GM12878 (cell line): Measurements from ENCODE around the gene GPALPP1. TPM values are rescaled to one million over a fixed set of nuclear protein-coding genes. Genes with fewer than 3 reads are reported as not detected.

Source experiments
- ATAC-seq: fragments of 200-7000 bp; cut with Tn5 transposase; 3 replicates; pipeline ENCODE4 v1.9.1; 2020; ENCODE audit warnings: mild to moderate bottlenecking, moderate library complexity
- BruUV-seq: library from RNA; stranded (reverse); fragments of 400-500 nt; replicated peaks from 2 replicates; lab custom pipeline; 2021; lab: Mats Ljungman, UMichigan
- CTCF ChIA-PET: fragments of 300-600 bp; sonication (Branson Sonifier 250); formaldehyde crosslinking; extraction: SDS; loops from one replicate; lab custom pipeline; 2021; ENCODE audit warnings: inconsistent platforms; lab: Yijun Ruan, JAX
- POLR2A ChIA-PET: fragments of 350-600 bp; formaldehyde crosslinking; extraction: SDS; loops from one replicate; lab custom pipeline; 2021; ENCODE audit warnings: inconsistent platforms; lab: Charles Lee
- RAD21 ChIA-PET: fragments of 300-600 bp; sonication (Branson Sonifier 250); formaldehyde crosslinking; loops from one replicate; lab custom pipeline; 2023; ENCODE audit warnings: antibody characterized with exemption; ENCODE audit not compliant: unreplicated experiment; lab: Charles Lee
- SMC1A ChIA-PET: fragments of 300-600 bp; sonication (Branson Sonifier 250); formaldehyde crosslinking; loops from one replicate; lab custom pipeline; 2023; ENCODE audit not compliant: unreplicated experiment, uncharacterized antibody; lab: Charles Lee
- DNase-seq: peaks from one replicate; pipeline ENCODE4 v3.0.0-alpha.2; 2011; ENCODE audit warnings: low read depth, low spot score
- FAIRE-seq: peaks from 3 replicates; lab custom pipeline; 2011; peaks lifted over from hg19 to GRCh38; lab: Jason Lieb, UNC
- H2AFZ ChIP-seq: 2 replicates; pipeline ENCODE4 v1.6.0; 2011; ENCODE audit warnings: low read depth, low read length, control low read depth; ENCODE audit not compliant: control insufficient read depth
- H3K27ac ChIP-seq: 2 replicates; pipeline ENCODE4 v1.5.1; 2011; ENCODE audit warnings: control low read depth; ENCODE audit not compliant: control insufficient read depth, insufficient read depth
- H3K27me3 ChIP-seq, 2 experiments: replicated peaks in 1 of 2; 2 replicates each; pipeline versions ENCODE4 v1.6.0 to v1.6.1; 2011; ENCODE audit warnings: low read length in 1 of 2; ENCODE audit not compliant: control insufficient read depth in 2 of 2, insufficient read depth in 2 of 2
- H3K36me3 ChIP-seq, 2 experiments: 2 replicates each; pipeline ENCODE4 v1.5.1; 2011; ENCODE audit warnings: low read length in 1 of 2; ENCODE audit not compliant: control insufficient read depth in 2 of 2, insufficient read depth in 2 of 2
- H3K4me1 ChIP-seq: 2 replicates; pipeline ENCODE4 v1.6.1; 2011; ENCODE audit warnings: mild to moderate bottlenecking, low read length, moderate library complexity, mixed read lengths; ENCODE audit not compliant: control insufficient read depth, insufficient read depth
- H3K4me2 ChIP-seq: 2 replicates; pipeline ENCODE4 v1.6.0; 2011; ENCODE audit warnings: control low read depth; ENCODE audit not compliant: control insufficient read depth, insufficient read depth
- H3K4me3 ChIP-seq: fragments of 200-600 bp; sonication (generic); 2 replicates; pipeline ENCODE4 v1.5.1; 2016
- H3K79me2 ChIP-seq: 2 replicates; pipeline ENCODE4 v1.6.0; 2011; ENCODE audit warnings: low read length; ENCODE audit not compliant: control insufficient read depth, insufficient read depth
- H3K9ac ChIP-seq: 2 replicates; pipeline ENCODE4 v1.8.0; 2011; ENCODE audit warnings: low read length, control low read depth, mixed read lengths; ENCODE audit not compliant: control insufficient read depth, insufficient read depth
- H3K9me3 ChIP-seq: replicated peaks from 3 replicates; pipeline ENCODE4 v1.5.1; 2011; ENCODE audit warnings: mild to moderate bottlenecking, low read length; ENCODE audit not compliant: control insufficient read depth, insufficient read depth
- H4K20me1 ChIP-seq: 2 replicates; pipeline ENCODE4 v1.6.0; 2011; ENCODE audit not compliant: control insufficient read depth, insufficient read depth
- BCL3 ChIP-seq: IDR thresholded peaks from 2 replicates; pipeline ENCODE4 v1.6.1; 2011; ENCODE audit warnings: borderline replicate concordance, low read depth, mild to moderate bottlenecking, moderate library complexity, low read length; ENCODE audit not compliant: insufficient read depth, poor library complexity, severe bottlenecking
- CBX3 ChIP-seq: fragments of 200-600 bp; sonication (generic); IDR thresholded peaks from 2 replicates; pipeline ENCODE4 v1.6.1; 2016; ENCODE audit warnings: low read depth, borderline replicate concordance
- EZH2 ChIP-seq: IDR thresholded peaks from 2 replicates; pipeline ENCODE4 v1.6.1; 2012; ENCODE audit warnings: low read depth, mild to moderate bottlenecking, control low read depth, inconsistent platforms, low read length, borderline replicate concordance; ENCODE audit not compliant: control insufficient read depth
- NRF1 ChIP-seq: conservative IDR thresholded peaks from 2 replicates; pipeline ENCODE4 v1.6.1; 2011; ENCODE audit warnings: mild to moderate bottlenecking, low read depth, low read length, improper control_type of control experiment
- SKIL ChIP-seq: fragments of 450-650 bp; IDR thresholded peaks from 2 replicates; pipeline ENCODE4 v1.6.1; 2017; ENCODE audit warnings: mild to moderate bottlenecking, low read depth, inconsistent platforms; ENCODE audit not compliant: poor library complexity, severe bottlenecking
- TAF1 ChIP-seq: IDR thresholded peaks from 2 replicates; pipeline ENCODE4 v1.6.1; 2011; ENCODE audit warnings: mild to moderate bottlenecking, low read depth, low read length, borderline replicate concordance
- in situ Hi-C: fragments of 300-500 bp; cut with MboI; formaldehyde crosslinking; loops from 9 replicates; pipeline ENCODE4 v1.14.3; 2018; ENCODE audit warnings: mixed read lengths
- intact Hi-C: fragments of 100-400 bp; cut with micrococcal nuclease; formaldehyde crosslinking; loops from one replicate; pipeline ENCODE4 v1.14.2; 2022; ENCODE audit not compliant: unreplicated experiment
- polyA plus RNA-seq, 11 experiments: library from polyadenylated mRNA; depleted of rRNA in 4 of 11; unstranded in 6 of 11; stranded (reverse) in 5 of 11; fragments of >200 nt; fragmentation: Nextera tagmentation in 4 of 11; fragmentation: Illumina TruSeq in 1 of 11; extraction: Ambion mirVana in 4 of 11; extraction: Trizol in 1 of 11; gene quantifications; 1 replicate in 1 of 11; 2 replicates in 10 of 11; pipeline versions ENCODE4 v1.2.1 to v1.2.3, GENCODE V29; 2011 to 2016; ENCODE audit warnings: inconsistent platforms in 2 of 11, missing spikeins in 2 of 11, low read depth in 1 of 11
- total RNA-seq, 4 experiments: library from RNA; depleted of rRNA in 3 of 4; stranded (reverse); fragments of >200 nt in 3 of 4; fragmentation: Illumina TruSeq in 1 of 4; extraction: Trizol in 1 of 4; gene quantifications; 2 replicates each; pipeline versions ENCODE4 v1.2.1 to v1.2.3, GENCODE V29; 2013 to 2021
- TF ChIP-seq, protein P1 (sequence below): fragments of 150-350 bp; IDR thresholded peaks from 2 replicates; pipeline ENCODE4 v1.6.1; 2014; ENCODE audit warnings: mild to moderate bottlenecking, low read depth, low read length
- TF ChIP-seq, protein P2 (sequence below): fragments of 450-650 bp; formaldehyde crosslinking; IDR thresholded peaks from 2 replicates; pipeline ENCODE4 v1.4.0; 2022; ENCODE audit warnings: mild to moderate bottlenecking, moderate library complexity
- TF ChIP-seq, protein P3 (sequence below): fragments of 450-650 bp; IDR thresholded peaks from 2 replicates; pipeline ENCODE4 v1.6.1; 2016; ENCODE audit warnings: mild to moderate bottlenecking

The GPALPP1 gene
- total and polyA plus RNA-seq, 10 of the 15 experiments (the other 5 are each of a cell fraction or from before 2014, with no cell fraction given) = 14.2 to 32.4 (median 27.9) TPM

- intact Hi-C loops = no loop called here
- ATAC-seq (no peak), FAIRE-seq (no peak), DNase-seq (no peak)
- no peaks in the 10 kb centered on the region for H4K20me1 ChIP-seq
- H3K4me3 ChIP-seq = no peak overlapping the region
- RAD21 ChIA-PET = interaction anchor here (0.9 kb wide), 1 partner anchor 40 kb away, joined by 3 read pairs; no protein-coding TSS in a partner anchor
- peaks cover 0 to 16% of the 10 kb centered on the region in 2 experiments; a peak in 2 of 4 replicates for H3K36me3 ChIP-seq
- no peaks in the 10 kb centered on the region for H3K79me2 ChIP-seq
- no peaks in the 10 kb centered on the region for H3K27me3 ChIP-seq
- no peak overlapping the region for H3K27ac ChIP-seq
- no peaks in the 10 kb centered on the region for H3K9me3 ChIP-seq
- BruUV-seq = no TSS peak
- in situ Hi-C loops = no loop called here
- POLR2A ChIA-PET = no interaction called here
- CTCF ChIA-PET = interaction anchor here (1.0 to 1.1 kb wide), 3 partner anchors 9 to 274 kb away, joined by 3 read pairs; no protein-coding TSS in a partner anchor
- no peak overlapping the region for H2AFZ ChIP-seq
- H3K9ac ChIP-seq = no peak overlapping the region
- no peaks in the 10 kb centered on the region for H3K4me1 ChIP-seq
- H3K4me2 ChIP-seq = no peak overlapping the region
- SMC1A ChIA-PET = interaction anchor here (0.8 to 1.7 kb wide), 4 partner anchors 10 to 523 kb away, joined by 3 to 5 read pairs (median 3); no protein-coding TSS in a partner anchor
- TF ChIP-seq, protein P1, sequence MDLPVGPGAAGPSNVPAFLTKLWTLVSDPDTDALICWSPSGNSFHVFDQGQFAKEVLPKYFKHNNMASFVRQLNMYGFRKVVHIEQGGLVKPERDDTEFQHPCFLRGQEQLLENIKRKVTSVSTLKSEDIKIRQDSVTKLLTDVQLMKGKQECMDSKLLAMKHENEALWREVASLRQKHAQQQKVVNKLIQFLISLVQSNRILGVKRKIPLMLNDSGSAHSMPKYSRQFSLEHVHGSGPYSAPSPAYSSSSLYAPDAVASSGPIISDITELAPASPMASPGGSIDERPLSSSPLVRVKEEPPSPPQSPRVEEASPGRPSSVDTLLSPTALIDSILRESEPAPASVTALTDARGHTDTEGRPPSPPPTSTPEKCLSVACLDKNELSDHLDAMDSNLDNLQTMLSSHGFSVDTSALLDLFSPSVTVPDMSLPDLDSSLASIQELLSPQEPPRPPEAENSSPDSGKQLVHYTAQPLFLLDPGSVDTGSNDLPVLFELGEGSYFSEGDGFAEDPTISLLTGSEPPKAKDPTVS = no peak
- TF ChIP-seq TAF1 = no peak
- TF ChIP-seq, protein P2, sequence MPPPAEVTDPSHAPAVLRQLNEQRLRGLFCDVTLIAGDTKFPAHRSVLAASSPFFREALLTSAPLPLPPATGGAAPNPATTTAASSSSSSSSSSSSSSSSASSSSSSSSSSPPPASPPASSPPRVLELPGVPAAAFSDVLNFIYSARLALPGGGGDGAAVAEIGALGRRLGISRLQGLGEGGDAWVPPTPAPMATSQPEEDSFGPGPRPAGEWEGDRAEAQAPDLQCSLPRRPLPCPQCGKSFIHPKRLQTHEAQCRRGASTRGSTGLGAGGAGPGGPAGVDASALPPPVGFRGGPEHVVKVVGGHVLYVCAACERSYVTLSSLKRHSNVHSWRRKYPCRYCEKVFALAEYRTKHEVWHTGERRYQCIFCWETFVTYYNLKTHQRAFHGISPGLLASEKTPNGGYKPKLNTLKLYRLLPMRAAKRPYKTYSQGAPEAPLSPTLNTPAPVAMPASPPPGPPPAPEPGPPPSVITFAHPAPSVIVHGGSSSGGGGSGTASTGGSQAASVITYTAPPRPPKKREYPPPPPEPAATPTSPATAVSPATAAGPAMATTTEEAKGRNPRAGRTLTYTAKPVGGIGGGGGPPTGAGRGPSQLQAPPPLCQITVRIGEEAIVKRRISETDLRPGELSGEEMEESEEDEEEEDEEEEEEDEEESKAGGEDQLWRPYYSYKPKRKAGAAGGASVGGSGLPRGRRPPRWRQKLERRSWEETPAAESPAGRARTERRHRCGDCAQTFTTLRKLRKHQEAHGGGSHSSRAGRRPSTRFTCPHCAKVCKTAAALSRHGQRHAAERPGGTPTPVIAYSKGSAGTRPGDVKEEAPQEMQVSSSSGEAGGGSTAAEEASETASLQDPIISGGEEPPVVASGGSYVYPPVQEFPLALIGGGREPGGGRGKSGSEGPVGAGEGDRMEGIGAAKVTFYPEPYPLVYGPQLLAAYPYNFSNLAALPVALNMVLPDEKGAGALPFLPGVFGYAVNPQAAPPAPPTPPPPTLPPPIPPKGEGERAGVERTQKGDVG = no peak
- no peak for TF ChIP-seq CBX3
- TF ChIP-seq SKIL = no peak
- TF ChIP-seq NRF1 = no peak
- TF ChIP-seq BCL3 = no peak
- TF ChIP-seq EZH2 = no peak
- TF ChIP-seq, protein P3, sequence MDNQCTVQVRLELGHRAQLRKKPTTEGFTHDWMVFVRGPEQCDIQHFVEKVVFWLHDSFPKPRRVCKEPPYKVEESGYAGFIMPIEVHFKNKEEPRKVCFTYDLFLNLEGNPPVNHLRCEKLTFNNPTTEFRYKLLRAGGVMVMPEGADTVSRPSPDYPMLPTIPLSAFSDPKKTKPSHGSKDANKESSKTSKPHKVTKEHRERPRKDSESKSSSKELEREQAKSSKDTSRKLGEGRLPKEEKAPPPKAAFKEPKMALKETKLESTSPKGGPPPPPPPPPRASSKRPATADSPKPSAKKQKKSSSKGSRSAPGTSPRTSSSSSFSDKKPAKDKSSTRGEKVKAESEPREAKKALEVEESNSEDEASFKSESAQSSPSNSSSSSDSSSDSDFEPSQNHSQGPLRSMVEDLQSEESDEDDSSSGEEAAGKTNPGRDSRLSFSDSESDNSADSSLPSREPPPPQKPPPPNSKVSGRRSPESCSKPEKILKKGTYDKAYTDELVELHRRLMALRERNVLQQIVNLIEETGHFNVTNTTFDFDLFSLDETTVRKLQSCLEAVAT = no peak
These were observed 17.9 kb downstream of the GPALPP1 start for GRCh38 chr13:45007225-45007624.
